Liver (tissue), 9 donors: ENCODE measurements around the gene PCDHGA5. TPM values are rescaled to one million over a fixed set of nuclear protein-coding genes. Genes with fewer than 3 reads are reported as not detected.
A peak's percentile ranks its signal among the peaks of the same experiment; 100 is the strongest.

Experiments used
- DNase-seq: peaks from one replicate; pipeline ENCODE4 v3.0.0-alpha.2; 2017; ENCODE audit warnings: low spot score
- H3K27ac ChIP-seq, 2 donors: one replicate each; pipeline ENCODE4 v1.7.0; 2013; ENCODE audit warnings: inconsistent platforms in 2 of 2, low read length in 2 of 2, control low read depth in 1 of 2, low read depth in 1 of 2, mild to moderate bottlenecking in 1 of 2
- H3K27me3 ChIP-seq, 4 donors: one replicate each; pipeline versions ENCODE4 v1.6.1 to v1.7.0; 2013; ENCODE audit warnings: low read length in 3 of 4, inconsistent platforms in 1 of 4, mild to moderate bottlenecking in 1 of 4, moderate library complexity in 1 of 4; ENCODE audit not compliant: control insufficient read depth in 4 of 4, insufficient read depth in 4 of 4
- H3K36me3 ChIP-seq, 4 donors: one replicate each; pipeline versions ENCODE4 v1.6.1 to v1.7.0; 2013; ENCODE audit warnings: low read length in 3 of 4, mild to moderate bottlenecking in 3 of 4, low read depth in 1 of 4, moderate library complexity in 1 of 4; ENCODE audit not compliant: control insufficient read depth in 4 of 4, insufficient read depth in 3 of 4
- H3K4me1 ChIP-seq, 4 donors: one replicate each; pipeline versions ENCODE4 v1.6.1 to v1.7.0; 2013; ENCODE audit warnings: low read length in 3 of 4, mild to moderate bottlenecking in 3 of 4, moderate library complexity in 1 of 4; ENCODE audit not compliant: control insufficient read depth in 4 of 4, insufficient read depth in 4 of 4
- H3K4me3 ChIP-seq, 3 donors: one replicate each; pipeline versions ENCODE4 v1.6.1 to v1.7.0; 2013; ENCODE audit warnings: low read length in 3 of 3, control low read depth in 1 of 3, low read depth in 1 of 3, mild to moderate bottlenecking in 1 of 3
- H3K9ac ChIP-seq, 2 donors: one replicate each; pipeline ENCODE4 v1.7.0; 2013; ENCODE audit warnings: low read length in 2 of 2, mild to moderate bottlenecking in 2 of 2, moderate library complexity in 2 of 2, control low read depth in 1 of 2, low read depth in 1 of 2
- H3K9me3 ChIP-seq, 4 donors: one replicate each; pipeline versions ENCODE4 v1.6.1 to v1.7.0; 2013; ENCODE audit warnings: low read length in 3 of 4; ENCODE audit not compliant: control insufficient read depth in 4 of 4
- EGR1 ChIP-seq, 2 donors: IDR thresholded peaks; 2 replicates each; pipeline ENCODE4 v1.6.1; 2016 to 2018; ENCODE audit warnings: antibody characterized with exemption in 2 of 2, low read depth in 2 of 2
- FOXA1 ChIP-seq: IDR thresholded peaks from 2 replicates; pipeline ENCODE4 v1.6.1; 2016; ENCODE audit warnings: antibody characterized with exemption
- FOXA2 ChIP-seq: IDR thresholded peaks from 2 replicates; pipeline ENCODE4 v1.6.1; 2016; ENCODE audit warnings: antibody characterized with exemption
- GABPA ChIP-seq, 2 donors: IDR thresholded peaks in 1 of 2; conservative IDR thresholded peaks in 1 of 2; 2 replicates each; pipeline ENCODE4 v1.6.1; 2016; ENCODE audit warnings: antibody characterized with exemption in 2 of 2, mild to moderate bottlenecking in 1 of 2, moderate library complexity in 1 of 2
- HNF4A ChIP-seq, 2 donors: conservative IDR thresholded peaks; 2 replicates each; pipeline ENCODE4 v1.6.1; 2016; ENCODE audit warnings: antibody characterized with exemption in 2 of 2, mild to moderate bottlenecking in 2 of 2
- HNF4G ChIP-seq: IDR thresholded peaks from 2 replicates; pipeline ENCODE4 v1.6.1; 2016; ENCODE audit warnings: antibody characterized with exemption
- NR2F2 ChIP-seq: IDR thresholded peaks from 2 replicates; pipeline ENCODE4 v1.6.1; 2016; ENCODE audit warnings: antibody characterized with exemption
- RAD21 ChIP-seq, 2 donors: IDR thresholded peaks; 2 replicates each; pipeline ENCODE4 v1.6.1; 2016; ENCODE audit warnings: antibody characterized with exemption in 2 of 2, mild to moderate bottlenecking in 2 of 2
- RXRA ChIP-seq, 2 donors: IDR thresholded peaks; 2 replicates each; pipeline ENCODE4 v1.6.1; 2017 to 2018; ENCODE audit warnings: antibody characterized with exemption in 2 of 2, mild to moderate bottlenecking in 1 of 2
- SP1 ChIP-seq: IDR thresholded peaks from 2 replicates; pipeline ENCODE4 v1.6.1; 2018; ENCODE audit warnings: antibody characterized with exemption, mild to moderate bottlenecking
- TAF1 ChIP-seq: conservative IDR thresholded peaks from 2 replicates; pipeline ENCODE4 v1.6.1; 2016; ENCODE audit warnings: antibody characterized with exemption, mild to moderate bottlenecking
- YY1 ChIP-seq: IDR thresholded peaks from 2 replicates; pipeline ENCODE4 v1.6.1; 2016; ENCODE audit warnings: antibody characterized with exemption, mild to moderate bottlenecking
- WGBS: extraction: QIAGEN DNeasy Blood & Tissue Kit; methylation state at CpG from one replicate; pipeline ENCODE4 v1.1.7; 2013; 5-methylcytosine and 5-hydroxymethylcytosine counted together
- polyA plus RNA-seq, 2 donors: library from polyadenylated mRNA; stranded (reverse) in 1 of 2; unstranded in 1 of 2; fragments of 200-250 nt in 1 of 2; fragments of >200 nt in 1 of 2; fragmentation: Nextera tagmentation in 1 of 2; extraction: Ambion mirVana in 1 of 2; gene quantifications; one replicate each; pipeline versions ENCODE4 v1.2.1 to v1.2.3, GENCODE V29; 2013 to 2015
- total RNA-seq, 2 donors: library from RNA; depleted of rRNA; stranded (reverse); fragments of >200 nt; gene quantifications; one replicate each; pipeline ENCODE4 v1.2.3, GENCODE V29; 2014
- TF ChIP-seq, protein P1 (sequence below): IDR thresholded peaks from 2 replicates; pipeline ENCODE4 v1.6.1; 2016; ENCODE audit warnings: antibody characterized with exemption
- TF ChIP-seq, protein P2 (sequence below): IDR thresholded peaks from 2 replicates; pipeline ENCODE4 v1.6.1; 2016; ENCODE audit warnings: antibody characterized with exemption
- TF ChIP-seq, protein P3 (sequence below): fragments of 150-350 bp; IDR thresholded peaks from 2 replicates; pipeline ENCODE4 v1.5.1; 2017; ENCODE audit warnings: improper control_type of control experiment, low read depth, low read length; ENCODE audit not compliant: missing input control
- TF ChIP-seq, protein P4 (sequence below): IDR thresholded peaks from 2 replicates; pipeline ENCODE4 v1.6.1; 2016; ENCODE audit warnings: antibody characterized with exemption
- TF ChIP-seq, protein P5 (sequence below): IDR thresholded peaks from 2 replicates; pipeline ENCODE4 v1.6.1; 2016; ENCODE audit warnings: antibody characterized with exemption, mild to moderate bottlenecking
- donor health status: healthy.
- donor health status: healthy.
- donor health status: healthy.
- donor health status: healthy.
- donor health status: healthy.

The PCDHGA5 gene
- total and polyA plus RNA-seq, 4 donors: 0.04 to 0.50 (median 0.09) TPM

DNA sequence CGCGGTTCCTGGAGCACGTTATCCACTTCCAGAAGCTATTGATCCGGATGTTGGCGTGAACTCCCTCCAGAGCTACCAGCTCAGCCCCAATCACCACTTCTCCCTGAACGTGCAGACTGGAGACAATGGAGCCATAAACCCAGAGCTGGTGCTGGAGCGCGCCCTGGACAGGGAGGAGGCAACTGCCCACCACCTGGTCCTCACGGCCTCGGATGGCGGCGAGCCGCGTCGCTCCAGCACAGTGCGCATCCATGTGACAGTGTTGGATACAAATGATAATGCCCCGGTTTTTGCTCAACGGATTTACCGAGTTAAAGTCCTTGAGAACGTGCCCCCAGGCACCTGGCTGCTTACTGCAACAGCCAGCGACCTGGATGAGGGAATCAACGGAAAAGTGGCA is 39.4 kb downstream of the PCDHGA5 start:
- WGBS: 27% methylated on average over 22 of the region's 22 CpGs
- peaks cover 16 to 63% (median 36%) of the 10 kb centered on the region in 4 donors for H3K9me3 ChIP-seq
- H3K36me3 ChIP-seq: no peaks in the 10 kb centered on the region
- no peak overlapping the region for H3K27ac ChIP-seq
- peaks cover 0 to 3% (median 0%) of the 10 kb centered on the region in 4 donors for H3K27me3 ChIP-seq
- no peak for TF ChIP-seq YY1
- TF ChIP-seq, protein P1, sequence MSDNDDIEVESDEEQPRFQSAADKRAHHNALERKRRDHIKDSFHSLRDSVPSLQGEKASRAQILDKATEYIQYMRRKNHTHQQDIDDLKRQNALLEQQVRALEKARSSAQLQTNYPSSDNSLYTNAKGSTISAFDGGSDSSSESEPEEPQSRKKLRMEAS: no peak
- no peak for TF ChIP-seq TAF1
- no peak for TF ChIP-seq HNF4G
- TF ChIP-seq EGR1 (IDR thresholded peaks at IDR 0.05; ENCODE audit: low read depth in 2 of 2): no peak
- no peak for TF ChIP-seq FOXA1
- TF ChIP-seq RAD21 (IDR thresholded peaks at IDR 0.05): no peak
- TF ChIP-seq SP1: no peak
- no peak for TF ChIP-seq HNF4A (conservative IDR thresholded peaks at IDR 0.05)
- no peak for TF ChIP-seq GABPA (IDR thresholded peaks at IDR 0.05 in 1 of 2, conservative IDR thresholded peaks at IDR 0.05 in 1 of 2)
- TF ChIP-seq, protein P2, sequence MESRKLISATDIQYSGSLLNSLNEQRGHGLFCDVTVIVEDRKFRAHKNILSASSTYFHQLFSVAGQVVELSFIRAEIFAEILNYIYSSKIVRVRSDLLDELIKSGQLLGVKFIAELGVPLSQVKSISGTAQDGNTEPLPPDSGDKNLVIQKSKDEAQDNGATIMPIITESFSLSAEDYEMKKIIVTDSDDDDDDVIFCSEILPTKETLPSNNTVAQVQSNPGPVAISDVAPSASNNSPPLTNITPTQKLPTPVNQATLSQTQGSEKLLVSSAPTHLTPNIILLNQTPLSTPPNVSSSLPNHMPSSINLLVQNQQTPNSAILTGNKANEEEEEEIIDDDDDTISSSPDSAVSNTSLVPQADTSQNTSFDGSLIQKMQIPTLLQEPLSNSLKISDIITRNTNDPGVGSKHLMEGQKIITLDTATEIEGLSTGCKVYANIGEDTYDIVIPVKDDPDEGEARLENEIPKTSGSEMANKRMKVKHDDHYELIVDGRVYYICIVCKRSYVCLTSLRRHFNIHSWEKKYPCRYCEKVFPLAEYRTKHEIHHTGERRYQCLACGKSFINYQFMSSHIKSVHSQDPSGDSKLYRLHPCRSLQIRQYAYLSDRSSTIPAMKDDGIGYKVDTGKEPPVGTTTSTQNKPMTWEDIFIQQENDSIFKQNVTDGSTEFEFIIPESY: no peak
- TF ChIP-seq, protein P3, sequence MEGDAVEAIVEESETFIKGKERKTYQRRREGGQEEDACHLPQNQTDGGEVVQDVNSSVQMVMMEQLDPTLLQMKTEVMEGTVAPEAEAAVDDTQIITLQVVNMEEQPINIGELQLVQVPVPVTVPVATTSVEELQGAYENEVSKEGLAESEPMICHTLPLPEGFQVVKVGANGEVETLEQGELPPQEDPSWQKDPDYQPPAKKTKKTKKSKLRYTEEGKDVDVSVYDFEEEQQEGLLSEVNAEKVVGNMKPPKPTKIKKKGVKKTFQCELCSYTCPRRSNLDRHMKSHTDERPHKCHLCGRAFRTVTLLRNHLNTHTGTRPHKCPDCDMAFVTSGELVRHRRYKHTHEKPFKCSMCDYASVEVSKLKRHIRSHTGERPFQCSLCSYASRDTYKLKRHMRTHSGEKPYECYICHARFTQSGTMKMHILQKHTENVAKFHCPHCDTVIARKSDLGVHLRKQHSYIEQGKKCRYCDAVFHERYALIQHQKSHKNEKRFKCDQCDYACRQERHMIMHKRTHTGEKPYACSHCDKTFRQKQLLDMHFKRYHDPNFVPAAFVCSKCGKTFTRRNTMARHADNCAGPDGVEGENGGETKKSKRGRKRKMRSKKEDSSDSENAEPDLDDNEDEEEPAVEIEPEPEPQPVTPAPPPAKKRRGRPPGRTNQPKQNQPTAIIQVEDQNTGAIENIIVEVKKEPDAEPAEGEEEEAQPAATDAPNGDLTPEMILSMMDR: no peak
- no peak for TF ChIP-seq FOXA2
- TF ChIP-seq, protein P4, sequence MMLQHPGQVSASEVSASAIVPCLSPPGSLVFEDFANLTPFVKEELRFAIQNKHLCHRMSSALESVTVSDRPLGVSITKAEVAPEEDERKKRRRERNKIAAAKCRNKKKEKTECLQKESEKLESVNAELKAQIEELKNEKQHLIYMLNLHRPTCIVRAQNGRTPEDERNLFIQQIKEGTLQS: no peak
- TF ChIP-seq, protein P5, sequence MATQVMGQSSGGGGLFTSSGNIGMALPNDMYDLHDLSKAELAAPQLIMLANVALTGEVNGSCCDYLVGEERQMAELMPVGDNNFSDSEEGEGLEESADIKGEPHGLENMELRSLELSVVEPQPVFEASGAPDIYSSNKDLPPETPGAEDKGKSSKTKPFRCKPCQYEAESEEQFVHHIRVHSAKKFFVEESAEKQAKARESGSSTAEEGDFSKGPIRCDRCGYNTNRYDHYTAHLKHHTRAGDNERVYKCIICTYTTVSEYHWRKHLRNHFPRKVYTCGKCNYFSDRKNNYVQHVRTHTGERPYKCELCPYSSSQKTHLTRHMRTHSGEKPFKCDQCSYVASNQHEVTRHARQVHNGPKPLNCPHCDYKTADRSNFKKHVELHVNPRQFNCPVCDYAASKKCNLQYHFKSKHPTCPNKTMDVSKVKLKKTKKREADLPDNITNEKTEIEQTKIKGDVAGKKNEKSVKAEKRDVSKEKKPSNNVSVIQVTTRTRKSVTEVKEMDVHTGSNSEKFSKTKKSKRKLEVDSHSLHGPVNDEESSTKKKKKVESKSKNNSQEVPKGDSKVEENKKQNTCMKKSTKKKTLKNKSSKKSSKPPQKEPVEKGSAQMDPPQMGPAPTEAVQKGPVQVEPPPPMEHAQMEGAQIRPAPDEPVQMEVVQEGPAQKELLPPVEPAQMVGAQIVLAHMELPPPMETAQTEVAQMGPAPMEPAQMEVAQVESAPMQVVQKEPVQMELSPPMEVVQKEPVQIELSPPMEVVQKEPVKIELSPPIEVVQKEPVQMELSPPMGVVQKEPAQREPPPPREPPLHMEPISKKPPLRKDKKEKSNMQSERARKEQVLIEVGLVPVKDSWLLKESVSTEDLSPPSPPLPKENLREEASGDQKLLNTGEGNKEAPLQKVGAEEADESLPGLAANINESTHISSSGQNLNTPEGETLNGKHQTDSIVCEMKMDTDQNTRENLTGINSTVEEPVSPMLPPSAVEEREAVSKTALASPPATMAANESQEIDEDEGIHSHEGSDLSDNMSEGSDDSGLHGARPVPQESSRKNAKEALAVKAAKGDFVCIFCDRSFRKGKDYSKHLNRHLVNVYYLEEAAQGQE: no peak
- TF ChIP-seq NR2F2: no peak
- TF ChIP-seq RXRA (IDR thresholded peaks at IDR 0.05): no peak
- no peak for DNase-seq
- peak overlapping the region in 2 of 3 donors; percentile 27 to 63 for H3K4me3 ChIP-seq
- H3K9ac ChIP-seq: no peak overlapping the region
- H3K4me1 ChIP-seq: peaks cover 0 to 4% (median 0%) of the 10 kb centered on the region in 4 donors
